22Rv1 (cell line): ENCODE measurements around the gene MELK.
A peak's percentile ranks its signal among the peaks of the same experiment; 100 is the strongest.
"Not testable (repeated sequence)": the region's sequence is repeated elsewhere in the genome, so short reads cannot be mapped to it uniquely, and the experiment has no call there.

ENCODE experiments used
- H3K27ac ChIP-seq: fragments of 450-650 bp; 2 replicates; pipeline ENCODE4 v1.5.1; 2017
- ZFX ChIP-seq: fragments of 450-650 bp; IDR thresholded peaks from 2 replicates; pipeline ENCODE4 v1.6.1; 2017; ENCODE audit warnings: antibody characterized with exemption, borderline replicate concordance
- TF ChIP-seq, protein P1 (sequence below): fragments of 450-650 bp; IDR thresholded peaks from 2 replicates; pipeline ENCODE4 v1.5.1; 2017; ENCODE audit warnings: mild to moderate bottlenecking

The MELK gene

DNA sequence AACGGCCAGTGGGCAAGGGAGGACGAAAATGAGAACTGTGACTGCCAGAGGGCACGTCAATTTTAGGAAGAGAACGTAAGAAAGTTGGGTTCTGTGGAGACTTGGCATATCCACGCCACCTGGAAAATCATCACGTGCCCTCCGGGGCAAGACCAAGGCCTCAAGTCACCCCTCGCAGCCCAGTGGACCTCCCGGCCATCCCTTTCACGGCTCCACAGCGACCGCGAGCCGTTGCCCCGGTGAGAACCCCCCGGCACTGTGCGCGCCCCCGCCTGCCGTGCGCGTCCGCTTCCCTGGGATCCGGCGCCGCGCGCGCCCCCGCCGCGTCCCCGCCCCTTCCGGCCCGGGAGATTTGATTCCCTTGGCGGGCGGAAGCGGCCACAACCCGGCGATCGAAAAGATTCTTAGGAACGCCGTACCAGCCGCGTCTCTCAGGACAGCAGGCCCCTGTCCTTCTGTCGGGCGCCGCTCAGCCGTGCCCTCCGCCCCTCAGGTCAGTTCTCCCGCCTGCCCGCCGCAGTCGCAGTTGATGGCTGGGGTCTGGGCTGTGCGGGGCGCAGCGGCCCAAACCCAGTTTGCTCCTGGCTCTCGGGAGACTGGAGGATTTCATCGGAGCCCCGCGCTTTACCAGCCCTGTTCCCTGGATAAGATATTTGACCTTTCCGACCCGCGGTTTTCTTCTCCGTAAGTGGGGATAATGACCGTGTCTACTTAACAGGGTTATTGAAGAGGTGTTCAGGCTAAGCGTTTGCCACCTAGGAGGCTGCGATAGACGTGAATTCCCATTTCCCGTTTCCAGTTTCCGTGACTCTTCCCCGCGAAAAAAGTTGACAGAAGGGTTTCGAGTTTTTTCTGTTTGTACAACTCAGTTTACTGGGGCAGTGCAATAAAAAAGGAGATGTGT is at the start of gene MELK:
Gene MELK, plus strand, starts transcription at position 381 of the 904 bp plus-strand sequence. CDS start 8,787 bp downstream, outside the sequence.
- peak within 1 kb of the TSS; percentile 84 for H3K27ac ChIP-seq
- TF ChIP-seq, protein P1, sequence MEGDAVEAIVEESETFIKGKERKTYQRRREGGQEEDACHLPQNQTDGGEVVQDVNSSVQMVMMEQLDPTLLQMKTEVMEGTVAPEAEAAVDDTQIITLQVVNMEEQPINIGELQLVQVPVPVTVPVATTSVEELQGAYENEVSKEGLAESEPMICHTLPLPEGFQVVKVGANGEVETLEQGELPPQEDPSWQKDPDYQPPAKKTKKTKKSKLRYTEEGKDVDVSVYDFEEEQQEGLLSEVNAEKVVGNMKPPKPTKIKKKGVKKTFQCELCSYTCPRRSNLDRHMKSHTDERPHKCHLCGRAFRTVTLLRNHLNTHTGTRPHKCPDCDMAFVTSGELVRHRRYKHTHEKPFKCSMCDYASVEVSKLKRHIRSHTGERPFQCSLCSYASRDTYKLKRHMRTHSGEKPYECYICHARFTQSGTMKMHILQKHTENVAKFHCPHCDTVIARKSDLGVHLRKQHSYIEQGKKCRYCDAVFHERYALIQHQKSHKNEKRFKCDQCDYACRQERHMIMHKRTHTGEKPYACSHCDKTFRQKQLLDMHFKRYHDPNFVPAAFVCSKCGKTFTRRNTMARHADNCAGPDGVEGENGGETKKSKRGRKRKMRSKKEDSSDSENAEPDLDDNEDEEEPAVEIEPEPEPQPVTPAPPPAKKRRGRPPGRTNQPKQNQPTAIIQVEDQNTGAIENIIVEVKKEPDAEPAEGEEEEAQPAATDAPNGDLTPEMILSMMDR, result no peak
- TF ChIP-seq ZFX, result no peak

DNA sequence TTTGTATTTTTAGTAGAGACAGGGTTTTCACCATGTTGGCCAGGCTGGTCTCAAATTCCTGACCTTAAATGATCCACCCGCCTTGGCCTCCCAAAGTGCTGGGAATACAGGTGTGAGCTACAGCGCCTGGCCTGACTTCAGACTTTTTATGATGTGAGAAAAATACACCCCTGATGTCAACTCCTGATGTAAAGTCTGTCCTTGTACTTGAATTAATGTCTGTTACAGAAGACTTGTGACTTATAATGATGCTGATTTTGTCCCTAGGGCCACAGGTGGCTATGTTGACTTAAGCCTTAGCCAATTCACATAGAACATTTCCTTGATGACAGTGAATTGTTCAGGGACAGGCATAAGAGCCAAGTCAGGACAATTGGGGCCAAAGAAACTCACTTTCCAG is 42.5 kb upstream of the MELK start:
- no peak for TF ChIP-seq ZFX
- TF ChIP-seq, protein P1, result no peak
- H3K27ac ChIP-seq, result no peak overlapping the region

DNA sequence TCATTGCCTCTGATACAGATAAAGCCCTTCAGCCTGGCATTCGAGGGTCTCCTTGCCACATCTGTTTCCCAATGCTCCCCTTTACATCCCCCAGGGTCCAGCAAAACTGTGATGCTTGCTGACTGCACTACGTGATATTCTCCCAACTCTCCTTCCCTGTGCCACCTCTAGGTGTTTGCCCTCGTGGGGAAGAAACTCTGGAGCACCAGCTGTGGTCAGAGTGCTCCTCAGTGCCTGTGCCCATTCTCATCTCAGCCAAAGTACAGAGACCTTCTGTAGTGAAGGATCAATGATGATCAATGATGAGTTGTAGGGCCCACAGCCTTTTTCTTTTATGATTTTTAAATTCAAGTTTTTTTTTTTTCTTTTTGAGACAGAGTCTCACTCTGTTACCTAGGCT is 40.3 kb upstream of the MELK start:
- no peak overlapping the region for H3K27ac ChIP-seq
- no peak for TF ChIP-seq ZFX
- TF ChIP-seq, protein P1, result no peak

DNA sequence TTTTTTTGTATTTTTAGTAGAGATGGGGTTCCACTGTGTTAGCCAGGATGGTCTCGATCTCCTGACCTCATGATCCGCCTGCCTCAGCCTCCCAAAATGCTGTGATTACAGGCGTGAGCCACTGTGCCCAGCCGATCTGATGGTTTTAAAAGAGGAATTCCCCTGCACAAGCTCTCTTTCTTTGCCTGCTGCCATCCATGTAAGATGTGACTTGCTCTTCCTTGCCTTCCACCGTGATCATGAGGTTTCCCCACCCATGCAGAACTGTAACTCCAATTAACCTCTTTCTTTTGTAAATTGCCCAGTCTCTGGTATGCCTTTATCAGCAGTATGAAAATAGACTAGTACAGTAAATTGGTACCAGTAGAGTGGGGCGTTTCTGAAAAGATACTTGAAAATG is 39.0 kb upstream of the MELK start:
- H3K27ac ChIP-seq, result not testable (repeated sequence)

DNA sequence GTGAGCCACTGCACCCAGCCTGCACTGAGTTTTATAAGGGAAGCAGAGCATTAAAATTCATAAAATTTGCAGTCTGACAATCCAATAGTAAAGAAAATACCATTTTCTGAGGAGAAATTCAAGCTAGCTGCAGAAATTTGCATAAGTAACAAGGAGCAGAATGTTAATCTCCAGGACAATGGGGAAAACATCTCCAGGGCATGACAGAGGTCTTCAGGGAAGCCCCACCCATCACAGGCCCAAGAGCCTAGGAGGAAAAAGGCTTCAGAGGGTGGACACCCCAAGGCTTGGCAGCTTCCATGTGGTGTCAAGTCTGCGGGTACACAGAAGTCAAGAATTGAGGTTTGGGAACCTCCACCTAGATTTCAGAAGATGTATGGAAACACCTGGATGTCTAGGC is 37.6 kb upstream of the MELK start:
- H3K27ac ChIP-seq, result no peak overlapping the region
- TF ChIP-seq, protein P1, result no peak
- TF ChIP-seq ZFX, result no peak

DNA sequence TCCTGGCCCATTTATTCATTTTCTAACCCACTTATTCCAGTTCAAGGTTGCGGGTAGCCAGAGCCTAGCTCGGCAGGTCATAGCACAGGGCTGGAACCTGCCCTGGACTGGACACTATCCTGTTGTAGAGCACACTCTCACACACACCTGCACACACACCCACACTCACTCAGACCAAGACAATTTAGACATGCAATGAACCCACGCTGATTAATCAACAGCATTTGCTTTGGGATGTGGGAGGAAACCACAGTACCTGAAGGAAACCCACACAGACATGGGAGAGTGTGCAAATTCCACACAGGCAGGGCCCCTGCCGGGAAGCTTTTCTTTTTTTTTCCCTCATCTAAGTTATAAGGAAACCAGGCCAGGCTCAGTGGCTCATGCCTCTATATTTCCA is 34.8 kb upstream of the MELK start:
- no peak overlapping the region for H3K27ac ChIP-seq
- TF ChIP-seq ZFX, result no peak
- TF ChIP-seq, protein P1, result no peak

DNA sequence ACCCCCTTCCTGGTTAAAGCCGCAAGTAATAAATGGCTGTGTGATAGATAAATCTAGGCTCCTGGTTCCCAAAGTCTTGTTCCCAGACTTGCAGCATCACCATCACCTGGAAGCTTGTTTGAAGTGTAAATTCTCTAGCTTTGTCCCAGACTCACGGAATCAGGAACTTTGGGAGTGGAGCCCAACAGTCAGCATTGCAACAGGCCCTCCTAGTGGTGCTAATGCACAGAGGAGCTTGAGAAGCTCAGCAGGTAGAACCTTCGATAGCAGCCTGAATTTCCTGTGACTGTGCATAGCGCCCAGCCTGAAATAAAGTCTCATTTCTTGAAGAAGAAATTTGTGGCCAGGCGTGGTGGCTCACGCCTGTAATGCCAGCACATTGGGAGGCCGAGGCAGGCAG is 30.3 kb upstream of the MELK start:
- TF ChIP-seq, protein P1, result no peak
- no peak for TF ChIP-seq ZFX
- H3K27ac ChIP-seq, result no peak overlapping the region

DNA sequence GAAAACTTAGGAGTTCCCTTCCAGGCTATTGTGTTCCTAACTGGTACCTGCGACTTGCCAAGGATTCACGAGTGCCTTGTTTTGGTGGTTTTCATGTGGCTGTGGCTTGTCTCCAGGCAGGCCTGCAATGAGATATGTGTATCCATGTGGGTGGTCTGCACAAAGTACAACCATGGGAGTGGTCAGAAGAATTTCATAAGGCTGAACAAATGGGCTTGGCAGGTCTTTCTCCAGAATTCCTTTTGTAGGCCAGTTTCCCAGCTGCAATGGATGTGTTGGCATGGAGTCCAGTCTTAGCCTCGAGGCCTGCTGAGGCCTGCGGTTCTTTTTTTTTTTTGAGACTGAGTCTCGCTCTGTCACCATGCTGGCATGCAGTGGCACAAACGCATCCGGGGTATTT is 28.8 kb upstream of the MELK start:
- H3K27ac ChIP-seq, result no peak overlapping the region
- no peak for TF ChIP-seq ZFX
- TF ChIP-seq, protein P1, result no peak
